Panc1 (cell line): ENCODE data around the gene COPB1. TPM values are rescaled to one million over a fixed set of nuclear protein-coding genes. Genes with fewer than 3 reads are reported as not detected.

Source experiments
- ATAC-seq: fragments of 200-7000 bp; cut with Tn5 transposase; 2 replicates; pipeline ENCODE4 v1.9.1; 2020; ENCODE audit warnings: mild to moderate bottlenecking, moderate library complexity
- BruUV-seq: library from RNA; stranded (reverse); fragments of 400-500 nt; replicated peaks from 2 replicates; lab custom pipeline; 2021; lab: Mats Ljungman, UMichigan
- CTCF ChIA-PET: fragments of 300-600 bp; sonication (Branson Sonifier 250); formaldehyde crosslinking; loops from one replicate; lab custom pipeline; 2022; ENCODE audit warnings: antibody characterized with exemption; lab: Charles Lee
- POLR2A ChIA-PET: fragments of 300-600 bp; sonication (Branson Sonifier 250); formaldehyde crosslinking; loops from one replicate; lab custom pipeline; 2022; ENCODE audit warnings: antibody characterized with exemption; lab: Charles Lee
- DNase-seq: peaks from one replicate; pipeline ENCODE4 v3.0.0-alpha.2; 2010; ENCODE audit warnings: low read depth, low spot score
- H3K27ac ChIP-seq: 2 replicates; pipeline ENCODE4 v1.5.1; 2011; ENCODE audit warnings: mild to moderate bottlenecking, low read length, inconsistent platforms
- H3K27me3 ChIP-seq: fragments of 200-500 bp; sonication (Bioruptor generic); 2 replicates; pipeline ENCODE4 v1.6.0; 2014; ENCODE audit warnings: low read length, inconsistent platforms; ENCODE audit not compliant: control insufficient read depth, insufficient read depth
- H3K36me3 ChIP-seq: fragments of 200-500 bp; sonication (Bioruptor generic); 2 replicates; pipeline ENCODE4 v1.5.1; 2014; ENCODE audit warnings: inconsistent platforms, mild to moderate bottlenecking, low read length, moderate library complexity; ENCODE audit not compliant: control insufficient read depth, insufficient read depth
- H3K4me1 ChIP-seq: 2 replicates; pipeline ENCODE4 v1.5.1; 2011; ENCODE audit warnings: inconsistent platforms, mild to moderate bottlenecking, low read length, moderate library complexity; ENCODE audit not compliant: control insufficient read depth, insufficient read depth
- H3K4me3 ChIP-seq, 2 experiments: 2 replicates each; pipeline ENCODE4 v1.5.1; 2011 to 2012; ENCODE audit warnings: low read depth in 2 of 2, low read length in 2 of 2, mild to moderate bottlenecking in 2 of 2, inconsistent platforms in 1 of 2, moderate library complexity in 1 of 2
- H3K9me3 ChIP-seq: fragments of 200-500 bp; sonication (Bioruptor generic); 2 replicates; pipeline ENCODE4 v1.5.1; 2014; ENCODE audit warnings: low read depth, mild to moderate bottlenecking, inconsistent platforms, low read length, moderate library complexity; ENCODE audit not compliant: control insufficient read depth, insufficient read depth
- CTCF ChIP-seq: fragments of 450-650 bp; IDR thresholded peaks from 2 replicates; pipeline ENCODE4 v1.5.1; 2017; ENCODE audit warnings: mild to moderate bottlenecking
- POLR2AphosphoS5 ChIP-seq: IDR thresholded peaks from 2 replicates; pipeline ENCODE4 v1.6.1; 2012; ENCODE audit warnings: mild to moderate bottlenecking, low read depth, low read length, moderate library complexity
- REST ChIP-seq, 2 experiments: IDR thresholded peaks; 2 replicates each; pipeline ENCODE4 v1.6.1; 2011 to 2012; ENCODE audit warnings: low read depth in 2 of 2, control low read depth in 1 of 2, low read length in 1 of 2, mild to moderate bottlenecking in 1 of 2, moderate library complexity in 1 of 2; ENCODE audit not compliant: insufficient read depth in 1 of 2
- SIN3A ChIP-seq: IDR thresholded peaks from 2 replicates; pipeline ENCODE4 v1.6.1; 2012; ENCODE audit warnings: low read depth, mild to moderate bottlenecking, low read length, moderate library complexity, borderline replicate concordance; ENCODE audit not compliant: insufficient read depth
- TCF7L2 ChIP-seq: IDR thresholded peaks from 2 replicates; pipeline ENCODE4 v1.6.1; 2011; ENCODE audit warnings: mild to moderate bottlenecking, low read depth, low read length, inconsistent platforms
- in situ Hi-C: cut with HindIII; loops from 2 replicates; pipeline ENCODE4 v1.10.0; 2016; ENCODE audit warnings: low sequenced_read_pairs, low pct_unique_long_range_greater_than_20kb
- intact Hi-C: fragments of 100-400 bp; cut with micrococcal nuclease; formaldehyde crosslinking; loops from one replicate; pipeline ENCODE4 v1.10.0; 2022; ENCODE audit not compliant: unreplicated experiment
- total RNA-seq: library from RNA; stranded (reverse); gene quantifications from one replicate; pipeline ENCODE4 v1.2.1, GENCODE V29; 2021; ENCODE audit not compliant: unreplicated experiment

COPB1 gene
- total RNA-seq, 1 experiment from 2014 or later: 123 TPM

- no peaks in the 10 kb centered on the region for H3K9me3 ChIP-seq
- H3K27me3 ChIP-seq: no peaks in the 10 kb centered on the region
- H3K4me1 ChIP-seq: peaks cover 11% of the 10 kb centered on the region; the same call in 1 of the 2 replicates
- ATAC-seq (no peak), DNase-seq (no peak)
- in situ Hi-C loops: no loop called here
- TF ChIP-seq CTCF: no peak
- TF ChIP-seq SIN3A: no peak
- no peak for TF ChIP-seq REST (IDR thresholded peaks at IDR 0.05; ENCODE audit: insufficient read depth in 1 of 2, low read depth in 2 of 2, low read length in 1 of 2)
- TF ChIP-seq POLR2AphosphoS5: no peak
- TF ChIP-seq TCF7L2: no peak
- intact Hi-C loops: no loop called here
- peak overlapping the region; percentile 91 to 92 for H3K4me3 ChIP-seq
- peak overlapping the region; percentile 99 for H3K27ac ChIP-seq
- H3K36me3 ChIP-seq: peaks cover 28% of the 10 kb centered on the region
- CTCF ChIA-PET: no interaction called here
- BruUV-seq: no TSS peak
- POLR2A ChIA-PET: no interaction called here
These were observed 19.2 kb upstream of the COPB1 start for GRCh38 chr11:14518820-14519219.

GRCh38 chr11:14513800-14514199, 14.2 kb upstream of the COPB1 start:
- Histone ChIP-seq H3K27ac (no peak overlapping the region), H3K4me3 (no peak overlapping the region), H3K36me3 (peaks cover 63% of the 10 kb centered on the region), H3K9me3 (no peaks in the 10 kb centered on the region), H3K27me3 (no peaks in the 10 kb centered on the region), H3K4me1 (peaks cover 7% of the 10 kb centered on the region; the same call in 1 of the 2 replicates)
- ATAC-seq (no peak), DNase-seq (no peak)
- BruUV-seq: no TSS peak
- in situ Hi-C loops: no loop called here
- POLR2A ChIA-PET: no interaction called here
- no peak for TF ChIP-seq POLR2AphosphoS5
- TF ChIP-seq CTCF: no peak
- TF ChIP-seq SIN3A: no peak
- no peak for TF ChIP-seq TCF7L2
- no peak for TF ChIP-seq REST (IDR thresholded peaks at IDR 0.05; ENCODE audit: insufficient read depth in 1 of 2, low read depth in 2 of 2, low read length in 1 of 2)
- intact Hi-C loops: no loop called here
- CTCF ChIA-PET: no interaction called here
